ENCODE results near the gene SAMMSON. TPM values are rescaled to one million over a fixed set of nuclear protein-coding genes. Genes with fewer than 3 reads are reported as not detected.

The SAMMSON gene
- total RNA-seq, 1 experiment from 2014 or later: not detected

DNA sequence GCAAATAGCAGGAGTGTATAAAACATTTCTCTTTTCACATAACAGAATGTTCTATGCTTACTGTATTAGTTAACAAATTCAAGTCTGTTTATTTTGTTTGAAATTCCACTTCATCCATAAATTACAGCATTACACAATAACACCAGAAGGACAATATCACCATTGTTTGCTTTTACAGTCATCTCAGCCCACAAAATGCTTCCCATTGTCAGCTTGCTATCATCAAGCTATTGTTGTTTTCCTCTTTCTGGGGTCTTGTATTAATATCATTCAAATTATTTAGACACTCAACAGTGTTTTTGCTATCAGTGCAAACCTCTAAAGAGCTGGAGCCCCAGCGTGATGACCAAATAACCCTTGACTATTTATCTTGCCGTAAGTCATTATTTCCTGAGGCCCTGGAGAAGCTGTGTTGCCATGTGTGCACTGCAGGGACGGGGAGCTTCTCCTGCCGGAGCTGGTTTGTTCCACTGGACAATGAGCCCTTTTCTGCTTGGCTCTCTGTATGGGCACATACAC lies 1.1 kb downstream of the SAMMSON start:
- TF ChIP-seq, protein P1, sequence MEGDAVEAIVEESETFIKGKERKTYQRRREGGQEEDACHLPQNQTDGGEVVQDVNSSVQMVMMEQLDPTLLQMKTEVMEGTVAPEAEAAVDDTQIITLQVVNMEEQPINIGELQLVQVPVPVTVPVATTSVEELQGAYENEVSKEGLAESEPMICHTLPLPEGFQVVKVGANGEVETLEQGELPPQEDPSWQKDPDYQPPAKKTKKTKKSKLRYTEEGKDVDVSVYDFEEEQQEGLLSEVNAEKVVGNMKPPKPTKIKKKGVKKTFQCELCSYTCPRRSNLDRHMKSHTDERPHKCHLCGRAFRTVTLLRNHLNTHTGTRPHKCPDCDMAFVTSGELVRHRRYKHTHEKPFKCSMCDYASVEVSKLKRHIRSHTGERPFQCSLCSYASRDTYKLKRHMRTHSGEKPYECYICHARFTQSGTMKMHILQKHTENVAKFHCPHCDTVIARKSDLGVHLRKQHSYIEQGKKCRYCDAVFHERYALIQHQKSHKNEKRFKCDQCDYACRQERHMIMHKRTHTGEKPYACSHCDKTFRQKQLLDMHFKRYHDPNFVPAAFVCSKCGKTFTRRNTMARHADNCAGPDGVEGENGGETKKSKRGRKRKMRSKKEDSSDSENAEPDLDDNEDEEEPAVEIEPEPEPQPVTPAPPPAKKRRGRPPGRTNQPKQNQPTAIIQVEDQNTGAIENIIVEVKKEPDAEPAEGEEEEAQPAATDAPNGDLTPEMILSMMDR (IDR thresholded peaks at IDR 0.05): no peak
- no peak for TF ChIP-seq POLR2AphosphoS5 (IDR thresholded peaks at IDR 0.05; ENCODE audit: low read depth, low read length)
- TF ChIP-seq, protein P2, sequence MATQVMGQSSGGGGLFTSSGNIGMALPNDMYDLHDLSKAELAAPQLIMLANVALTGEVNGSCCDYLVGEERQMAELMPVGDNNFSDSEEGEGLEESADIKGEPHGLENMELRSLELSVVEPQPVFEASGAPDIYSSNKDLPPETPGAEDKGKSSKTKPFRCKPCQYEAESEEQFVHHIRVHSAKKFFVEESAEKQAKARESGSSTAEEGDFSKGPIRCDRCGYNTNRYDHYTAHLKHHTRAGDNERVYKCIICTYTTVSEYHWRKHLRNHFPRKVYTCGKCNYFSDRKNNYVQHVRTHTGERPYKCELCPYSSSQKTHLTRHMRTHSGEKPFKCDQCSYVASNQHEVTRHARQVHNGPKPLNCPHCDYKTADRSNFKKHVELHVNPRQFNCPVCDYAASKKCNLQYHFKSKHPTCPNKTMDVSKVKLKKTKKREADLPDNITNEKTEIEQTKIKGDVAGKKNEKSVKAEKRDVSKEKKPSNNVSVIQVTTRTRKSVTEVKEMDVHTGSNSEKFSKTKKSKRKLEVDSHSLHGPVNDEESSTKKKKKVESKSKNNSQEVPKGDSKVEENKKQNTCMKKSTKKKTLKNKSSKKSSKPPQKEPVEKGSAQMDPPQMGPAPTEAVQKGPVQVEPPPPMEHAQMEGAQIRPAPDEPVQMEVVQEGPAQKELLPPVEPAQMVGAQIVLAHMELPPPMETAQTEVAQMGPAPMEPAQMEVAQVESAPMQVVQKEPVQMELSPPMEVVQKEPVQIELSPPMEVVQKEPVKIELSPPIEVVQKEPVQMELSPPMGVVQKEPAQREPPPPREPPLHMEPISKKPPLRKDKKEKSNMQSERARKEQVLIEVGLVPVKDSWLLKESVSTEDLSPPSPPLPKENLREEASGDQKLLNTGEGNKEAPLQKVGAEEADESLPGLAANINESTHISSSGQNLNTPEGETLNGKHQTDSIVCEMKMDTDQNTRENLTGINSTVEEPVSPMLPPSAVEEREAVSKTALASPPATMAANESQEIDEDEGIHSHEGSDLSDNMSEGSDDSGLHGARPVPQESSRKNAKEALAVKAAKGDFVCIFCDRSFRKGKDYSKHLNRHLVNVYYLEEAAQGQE (IDR thresholded peaks at IDR 0.05; ENCODE audit: insufficient read depth in 1 of 2, low read depth in 2 of 2, low read length in 1 of 2): no peak
- TF ChIP-seq SIN3A (IDR thresholded peaks at IDR 0.05; ENCODE audit: borderline replicate concordance, insufficient read depth, low read depth, low read length): no peak
- TF ChIP-seq TCF7L2 (IDR thresholded peaks at IDR 0.05; ENCODE audit: low read depth, low read length): no peak
- H3K4me1 ChIP-seq (ENCODE audit: control insufficient read depth, insufficient read depth, low read length): no peaks in the 10 kb centered on the region
- H3K9me3 ChIP-seq (ENCODE audit: control insufficient read depth, insufficient read depth, low read depth, low read length): no peaks in the 10 kb centered on the region
- intact Hi-C loops (cut with micrococcal nuclease; ENCODE audit: unreplicated experiment) (no loop called here), in situ Hi-C loops (cut with HindIII; ENCODE audit: low pct_unique_long_range_greater_than_20kb, low sequenced_read_pairs) (no loop called here)
- no peak overlapping the region for H3K4me3 ChIP-seq (ENCODE audit: low read depth in 2 of 2, low read length in 2 of 2)
- H3K27me3 ChIP-seq (ENCODE audit: control insufficient read depth, insufficient read depth, low read length): no peaks in the 10 kb centered on the region
- POLR2A ChIA-PET: no interaction called here
- CTCF ChIA-PET: no interaction called here
- no peak for DNase-seq (ENCODE audit: low read depth, low spot score)
- no peak for ATAC-seq
- BruUV-seq (replicated peaks): no TSS peak
- H3K36me3 ChIP-seq (ENCODE audit: control insufficient read depth, insufficient read depth, low read length): no peaks in the 10 kb centered on the region
- no peak overlapping the region for H3K27ac ChIP-seq (ENCODE audit: low read length)

DNA sequence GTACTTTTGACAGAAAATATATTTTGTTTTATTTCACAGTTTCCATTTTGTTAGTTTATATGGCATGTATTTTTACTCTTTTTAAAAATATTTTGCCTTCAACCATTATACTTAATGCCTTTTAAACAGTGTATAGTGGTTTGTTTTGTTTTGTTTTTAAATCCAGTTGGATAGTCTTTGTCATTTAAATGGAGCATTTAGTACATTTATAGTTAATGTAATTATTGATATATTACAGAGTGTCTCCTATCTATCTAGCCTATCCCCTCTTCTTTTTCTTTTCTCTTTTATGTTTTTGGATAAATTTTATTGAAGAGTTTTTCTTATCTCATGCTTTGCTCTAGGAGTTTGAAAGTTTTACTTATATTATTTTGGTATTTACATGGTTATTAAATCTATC lies 3.6 kb downstream of the SAMMSON start:
- intact Hi-C loops (cut with micrococcal nuclease; ENCODE audit: unreplicated experiment): no loop called here
- POLR2A ChIA-PET: no interaction called here
- Histone ChIP-seq H3K9me3 (ENCODE audit: control insufficient read depth, insufficient read depth, low read depth, low read length) (no peaks in the 10 kb centered on the region), H3K36me3 (ENCODE audit: control insufficient read depth, insufficient read depth, low read length) (no peaks in the 10 kb centered on the region), H3K4me3 (ENCODE audit: low read depth in 2 of 2, low read length in 2 of 2) (no peak overlapping the region), H3K27ac (ENCODE audit: low read length) (no peak overlapping the region), H3K27me3 (ENCODE audit: control insufficient read depth, insufficient read depth, low read length) (no peaks in the 10 kb centered on the region), H3K4me1 (ENCODE audit: control insufficient read depth, insufficient read depth, low read length) (no peaks in the 10 kb centered on the region)
- ATAC-seq (no peak), DNase-seq (ENCODE audit: low read depth, low spot score) (no peak)
- in situ Hi-C loops (cut with HindIII; ENCODE audit: low pct_unique_long_range_greater_than_20kb, low sequenced_read_pairs): no loop called here
- CTCF ChIA-PET: no interaction called here
- TF ChIP-seq, protein P1 (IDR thresholded peaks at IDR 0.05): no peak
- no peak for TF ChIP-seq SIN3A (IDR thresholded peaks at IDR 0.05; ENCODE audit: borderline replicate concordance, insufficient read depth, low read depth, low read length)
- no peak for TF ChIP-seq TCF7L2 (IDR thresholded peaks at IDR 0.05; ENCODE audit: low read depth, low read length)
- no peak for TF ChIP-seq POLR2AphosphoS5 (IDR thresholded peaks at IDR 0.05; ENCODE audit: low read depth, low read length)
- TF ChIP-seq, protein P2 (IDR thresholded peaks at IDR 0.05; ENCODE audit: insufficient read depth in 1 of 2, low read depth in 2 of 2, low read length in 1 of 2): no peak
- no TSS peak for BruUV-seq (replicated peaks)
